HG02943 (cell line): ENCODE measurements around the gene WNK1.
"Not testable (repeated sequence)": the region's sequence is repeated elsewhere in the genome, so short reads cannot be mapped to it uniquely, and the experiment has no call there.

Experiments used
- ATAC-seq: cut with Tn5 transposase; IDR thresholded peaks from one replicate; pipeline ENCODE4 v1.9.1; 2021; ENCODE audit warnings: mild to moderate bottlenecking, low read depth, moderate library complexity; ENCODE audit not compliant: unreplicated experiment

WNK1 gene

GRCh38 chr12:810116-810515 is 57.7 kb downstream of the WNK1 start:
- no peak for ATAC-seq

- ATAC-seq: no peak
Observed at GRCh38 chr12:810671-811415, 58.5 kb downstream of the WNK1 start.

- ATAC-seq: no peak
Observed at GRCh38 chr12:812950-813349, 60.6 kb downstream of the WNK1 start.

GRCh38 chr12:817456-817855 is 65.1 kb downstream of the WNK1 start:
- ATAC-seq: not testable (repeated sequence)

GRCh38 chr12:817941-818600 is 65.7 kb downstream of the WNK1 start:
- no peak for ATAC-seq

GRCh38 chr12:818733-819132 is 66.4 kb downstream of the WNK1 start:
- no peak for ATAC-seq

GRCh38 chr12:820336-820735 is 68.0 kb downstream of the WNK1 start:
- ATAC-seq: no peak

GRCh38 chr12:823028-823698 is 70.8 kb downstream of the WNK1 start:
- peak; percentile 73 for ATAC-seq

GRCh38 chr12:826331-826730 is 74.0 kb downstream of the WNK1 start:
- no peak for ATAC-seq

GRCh38 chr12:828726-829395 is 76.5 kb downstream of the WNK1 start:
- ATAC-seq: no peak

GRCh38 chr12:830111-830867 is 77.9 kb downstream of the WNK1 start:
- ATAC-seq: no peak

GRCh38 chr12:835754-836518 is 83.6 kb downstream of the WNK1 start:
- ATAC-seq: no peak

GRCh38 chr12:836952-837351 is 84.6 kb downstream of the WNK1 start:
- ATAC-seq: no peak

- no peak for ATAC-seq
Observed at GRCh38 chr12:837548-837947, 85.2 kb downstream of the WNK1 start.

- no peak for ATAC-seq
Observed at GRCh38 chr12:843609-844008, 91.2 kb downstream of the WNK1 start.

GRCh38 chr12:846421-846820 is 94.0 kb downstream of the WNK1 start:
- ATAC-seq: no peak

- no peak for ATAC-seq
Observed at GRCh38 chr12:848173-848865, 95.9 kb downstream of the WNK1 start.

GRCh38 chr12:848882-849527 is 96.6 kb downstream of the WNK1 start:
- no peak for ATAC-seq
